WTC11 (cell line): Measurements from ENCODE around the gene ADAM22.

Experiments
- CBFB ChIP-seq: sonication (generic); formaldehyde crosslinking; IDR thresholded peaks from 2 replicates; pipeline ENCODE4 v1.8.1; 2022; ENCODE audit warnings: mild to moderate bottlenecking, low read depth, missing genetic modification reagents
- CTCF ChIP-seq: fragments of 200-600 bp; IDR thresholded peaks from 2 replicates; pipeline ENCODE4 v1.8.0; 2022; ENCODE audit warnings: antibody characterized with exemption
- MLX ChIP-seq: sonication (generic); formaldehyde crosslinking; IDR thresholded peaks from 2 replicates; pipeline ENCODE4 v1.8.1; 2023; ENCODE audit warnings: mild to moderate bottlenecking, missing genetic modification reagents, moderate library complexity
- MXD4 ChIP-seq: fragments of 250-450 bp; sonication (Bioruptor Pico); IDR thresholded peaks from 2 replicates; pipeline ENCODE4 v1.8.0; 2021; ENCODE audit warnings: mild to moderate bottlenecking, moderate library complexity, borderline replicate concordance
- SMAD4 ChIP-seq: sonication (generic); formaldehyde crosslinking; IDR thresholded peaks from 2 replicates; pipeline ENCODE4 v1.8.0; 2022; ENCODE audit warnings: mild to moderate bottlenecking, missing genetic modification reagents
- USF1 ChIP-seq: sonication (generic); formaldehyde crosslinking; IDR thresholded peaks from 2 replicates; pipeline ENCODE4 v1.8.0; 2022; ENCODE audit warnings: mild to moderate bottlenecking, missing genetic modification reagents
- ZNF121 ChIP-seq: sonication (generic); formaldehyde crosslinking; IDR thresholded peaks from 2 replicates; pipeline ENCODE4 v1.8.0; 2023; ENCODE audit warnings: missing genetic modification reagents
- ZNF396 ChIP-seq: fragments of 250-450 bp; sonication (Bioruptor Pico); IDR thresholded peaks from 2 replicates; pipeline ENCODE4 v1.8.0; 2021; ENCODE audit warnings: mild to moderate bottlenecking, moderate library complexity, borderline replicate concordance
- TF ChIP-seq, protein P1 (sequence below): fragments of 250-450 bp; sonication (Bioruptor Pico); IDR thresholded peaks from 2 replicates; pipeline ENCODE4 v2.1.2; 2022; ENCODE audit warnings: mild to moderate bottlenecking, moderate library complexity

DNA sequence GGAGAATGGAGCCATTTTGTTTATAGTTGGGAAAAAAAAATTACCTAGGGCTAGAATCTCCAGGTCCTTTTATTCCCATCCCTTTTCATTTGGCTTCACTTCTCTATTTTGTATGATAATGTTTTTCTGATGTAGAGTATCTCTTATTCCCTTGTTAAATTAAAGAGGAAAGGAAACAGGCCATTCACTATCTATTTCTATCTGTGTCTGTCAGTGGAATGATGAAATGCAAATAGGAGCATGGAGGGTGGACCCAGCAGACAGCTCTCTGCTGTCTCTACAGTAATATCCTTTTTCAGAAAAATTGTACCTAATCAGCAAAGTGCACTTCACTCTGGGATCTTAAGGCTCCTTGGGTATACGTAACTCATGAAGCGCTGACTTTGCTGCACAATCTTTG, 149.8 kb downstream of the ADAM22 start:
- TF ChIP-seq CTCF (no peak), USF1 (CRISPR knock-in tag) (no peak), MXD4 (CRISPR knock-in tag) (no peak), ZNF121 (no peak), ZNF396 (no peak), MLX (no peak), CBFB (CRISPR knock-in tag) (no peak), SMAD4 (CRISPR knock-in tag) (no peak)
- TF ChIP-seq, protein P1, sequence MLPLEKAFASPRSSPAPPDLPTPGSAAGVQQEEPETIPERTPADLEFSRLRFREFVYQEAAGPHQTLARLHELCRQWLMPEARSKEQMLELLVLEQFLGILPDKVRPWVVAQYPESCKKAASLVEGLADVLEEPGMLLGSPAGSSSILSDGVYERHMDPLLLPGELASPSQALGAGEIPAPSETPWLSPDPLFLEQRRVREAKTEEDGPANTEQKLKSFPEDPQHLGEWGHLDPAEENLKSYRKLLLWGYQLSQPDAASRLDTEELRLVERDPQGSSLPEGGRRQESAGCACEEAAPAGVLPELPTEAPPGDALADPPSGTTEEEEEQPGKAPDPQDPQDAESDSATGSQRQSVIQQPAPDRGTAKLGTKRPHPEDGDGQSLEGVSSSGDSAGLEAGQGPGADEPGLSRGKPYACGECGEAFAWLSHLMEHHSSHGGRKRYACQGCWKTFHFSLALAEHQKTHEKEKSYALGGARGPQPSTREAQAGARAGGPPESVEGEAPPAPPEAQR (CRISPR knock-in tag) = no peak
